GM06990 (cell line): ENCODE results near the gene ARIH2.
"Not testable (repeated sequence)": the region's sequence is repeated elsewhere in the genome, so short reads cannot be mapped to it uniquely, and the experiment has no call there.

ENCODE experiments used
- DNase-seq: peaks from one replicate; pipeline ENCODE4 v3.0.0-alpha.2; 2011; ENCODE audit not compliant: insufficient read length; ENCODE audit errors: extremely low read depth
- H3K27me3 ChIP-seq: replicated peaks from 2 replicates; pipeline ENCODE4 v1.6.0; 2011; ENCODE audit warnings: low read length; ENCODE audit not compliant: control insufficient read depth, insufficient read depth
- H3K36me3 ChIP-seq: 2 replicates; pipeline ENCODE4 v1.5.1; 2011; ENCODE audit warnings: low read length; ENCODE audit not compliant: control insufficient read depth, insufficient read depth
- H3K4me3 ChIP-seq: replicated peaks from 2 replicates; pipeline ENCODE4 v1.5.1; 2011; ENCODE audit warnings: low read depth, mild to moderate bottlenecking, control low read depth, low read length
- CTCF ChIP-seq: IDR thresholded peaks from 2 replicates; pipeline ENCODE4 v1.5.1; 2011; ENCODE audit warnings: low read length, control low read depth, mild to moderate bottlenecking, inconsistent platforms; ENCODE audit not compliant: insufficient read depth, poor library complexity, severe bottlenecking

Gene ARIH2

GRCh38 chr3:48898383-48899234 is 20.0 kb upstream of the ARIH2 start, which contains the start of gene SLC25A20:
Gene SLC25A20, minus strand, starts transcription at chr3:48898882. Its CDS starts 88 bp downstream, at chr3:48898794.
- H3K36me3 ChIP-seq = no peaks in the 10 kb centered on the region
- peak within 1 kb of the TSS; percentile 82 for H3K4me3 ChIP-seq
- H3K27me3 ChIP-seq = no peaks in the 10 kb centered on the region
- DNase-seq = peak; percentile 90
- TF ChIP-seq CTCF = peak; percentile 23

GRCh38 chr3:48899273-48899672 is 19.4 kb upstream of the ARIH2 start:
- DNase-seq = no peak
- no peak overlapping the region for H3K4me3 ChIP-seq
- no peaks in the 10 kb centered on the region for H3K27me3 ChIP-seq
- no peaks in the 10 kb centered on the region for H3K36me3 ChIP-seq
- no peak for TF ChIP-seq CTCF

- H3K4me3 ChIP-seq, H3K36me3 ChIP-seq, DNase-seq, H3K27me3 ChIP-seq: not testable (repeated sequence)
Measured at GRCh38 chr3:48907026-48907425, 11.6 kb upstream of the ARIH2 start.

GRCh38 chr3:48915296-48915695 is 3.3 kb upstream of the ARIH2 start:
- Histone ChIP-seq H3K27me3 (no peaks in the 10 kb centered on the region), H3K36me3 (no peaks in the 10 kb centered on the region), H3K4me3 (no peak overlapping the region)
- TF ChIP-seq CTCF = no peak
- DNase-seq = no peak

GRCh38 chr3:48919215-48920138 is 835 bp downstream of the ARIH2 start:
- DNase-seq = peak; percentile 35
- no peaks in the 10 kb centered on the region; the same call in 1 of the 2 replicates for H3K36me3 ChIP-seq
- TF ChIP-seq CTCF = no peak
- H3K27me3 ChIP-seq = no peaks in the 10 kb centered on the region
- peak overlapping the region; percentile 74 for H3K4me3 ChIP-seq
